GM19438 (cell line): Measurements from ENCODE around the gene SORL1.

ENCODE experiments used
- ATAC-seq: cut with Tn5 transposase; IDR thresholded peaks from one replicate; pipeline ENCODE4 v1.9.1; 2021; ENCODE audit warnings: low read depth; ENCODE audit not compliant: unreplicated experiment

The SORL1 gene

GRCh38 chr11:121672630-121673487 is 220.7 kb downstream of the SORL1 start:
- ATAC-seq: no peak

GRCh38 chr11:121681550-121682268 is 229.6 kb downstream of the SORL1 start:
- ATAC-seq: no peak
